Left colon (tissue), 2 donors: ENCODE results near the gene CPNE6. TPM values are rescaled to one million over a fixed set of nuclear protein-coding genes. Genes with fewer than 3 reads are reported as not detected.
"Not testable (repeated sequence)": the region's sequence is repeated elsewhere in the genome, so short reads cannot be mapped to it uniquely, and the experiment has no call there.

Source experiments
- ATAC-seq: fragments of 200-7000 bp; cut with Tn5 transposase; one replicate; pipeline ENCODE4 v1.9.1; 2020; ENCODE audit warnings: mild to moderate bottlenecking, moderate library complexity
- DNase-seq, 2 donors: peaks; one replicate each; pipeline ENCODE4 v3.0.0-alpha.2; 2020
- intact Hi-C, 2 donors: fragments of 100-400 bp; cut with DNase I in 1 of 2; cut with micrococcal nuclease in 1 of 2; formaldehyde crosslinking; loops; one replicate each; pipeline versions ENCODE4 v1.11.2 to v1.14.0; 2022; cut with DNase I, micrococcal nuclease
- long read RNA-seq: library from polyadenylated mRNA; unstranded; transcript quantifications from one replicate; pipeline ENCODE4 v2.0.0, GENCODE V29; 2021
- total RNA-seq, 2 donors: library from RNA; stranded (reverse); fragmentation: NEBNext Ultra II Directional; extraction: Animal tissue kit (Norgen Biotek cat#: 25700); gene quantifications; one replicate each; pipeline ENCODE4 v1.2.1, GENCODE V29; 2021
- donor health status: DM: no; HTN: no; CAD: no.
- donor health status: DM: yes; HTN: yes; CAD: no.

The CPNE6 gene
- under 1 TPM; 0.28 to 0.31 TPM for total RNA-seq
- long read RNA-seq, partial matches to known transcripts: 1 of 1 reads
- long read RNA-seq, other reads (novel, unspliced or antisense): 0 of 1 reads

- ATAC-seq (no peak), DNase-seq (peak in 1 of 2 donors; percentile 2)
- intact Hi-C loops: no loop called here
These were observed at the start of gene CPNE6 for GRCh38 chr14:24071144-24071697. Gene CPNE6 (plus strand): TSS chr14:24071562. CDS start chr14:24072937, 1,375 bp downstream.

GRCh38 chr14:24024939-24025418 lies 46.4 kb upstream of the CPNE6 start:
- intact Hi-C loops, ATAC-seq, DNase-seq: not testable (repeated sequence)

- ATAC-seq, DNase-seq, intact Hi-C loops: not testable (repeated sequence)
These were observed 41.7 kb upstream of the CPNE6 start for GRCh38 chr14:24029687-24030086.

- intact Hi-C loops, DNase-seq, ATAC-seq: not testable (repeated sequence)
These were observed 40.0 kb upstream of the CPNE6 start for GRCh38 chr14:24031331-24031730.

- DNase-seq: no peak
- intact Hi-C loops: no loop called here
- no peak for ATAC-seq
These were observed 38.5 kb upstream of the CPNE6 start for GRCh38 chr14:24032727-24033418.

- intact Hi-C loops, DNase-seq: not testable (repeated sequence)
- peak; percentile 35 for ATAC-seq
These were observed 35.6 kb upstream of the CPNE6 start for GRCh38 chr14:24035769-24036168.

- peak; percentile 91 to 94 for DNase-seq
- intact Hi-C loops: no loop called here
- peak; percentile 92 for ATAC-seq
These were observed 35.0 kb upstream of the CPNE6 start for GRCh38 chr14:24036169-24036962.

- DNase-seq, intact Hi-C loops, ATAC-seq: not testable (repeated sequence)
These were observed 34.3 kb upstream of the CPNE6 start for GRCh38 chr14:24036963-24037657.

GRCh38 chr14:24037658-24038037 lies 33.7 kb upstream of the CPNE6 start:
- DNase-seq (peak; percentile 67 to 72), ATAC-seq (peak; percentile 29)
- intact Hi-C loops: no loop called here

- intact Hi-C loops: no loop called here
- DNase-seq: no peak
- ATAC-seq: no peak
These were observed 32.7 kb upstream of the CPNE6 start for GRCh38 chr14:24038686-24039085.

- no peak for DNase-seq
- intact Hi-C loops: no loop called here
- ATAC-seq: no peak
These were observed 30.7 kb upstream of the CPNE6 start for GRCh38 chr14:24040692-24041091.

- intact Hi-C loops: no loop called here
- DNase-seq (no peak), ATAC-seq (no peak)
These were observed 28.6 kb upstream of the CPNE6 start for GRCh38 chr14:24042746-24043145.

- DNase-seq, ATAC-seq, intact Hi-C loops: not testable (repeated sequence)
These were observed 22.4 kb upstream of the CPNE6 start for GRCh38 chr14:24049002-24049401.

GRCh38 chr14:24050753-24051152 lies 20.6 kb upstream of the CPNE6 start:
- DNase-seq, intact Hi-C loops, ATAC-seq: not testable (repeated sequence)

GRCh38 chr14:24051176-24051788 lies 20.1 kb upstream of the CPNE6 start:
- ATAC-seq: peak; percentile 61
- intact Hi-C loops: no loop called here
- DNase-seq: peak; percentile 68 to 71

- ATAC-seq: peak; percentile 91
- intact Hi-C loops: no loop called here
- peak; percentile 74 for DNase-seq
These were observed 19.3 kb upstream of the CPNE6 start, which contains the start of gene CARMIL3 for GRCh38 chr14:24051789-24052655. Gene CARMIL3 (plus strand): TSS chr14:24052009. CDS start chr14:24052154, 145 bp downstream.
